ENCODE results near the gene VAV3. TPM values are rescaled to one million over a fixed set of nuclear protein-coding genes. Genes with fewer than 3 reads are reported as not detected.

VAV3 gene
- total and polyA plus RNA-seq, 12 donors, result 0.72 to 3.4 (median 1.9) TPM

DNA sequence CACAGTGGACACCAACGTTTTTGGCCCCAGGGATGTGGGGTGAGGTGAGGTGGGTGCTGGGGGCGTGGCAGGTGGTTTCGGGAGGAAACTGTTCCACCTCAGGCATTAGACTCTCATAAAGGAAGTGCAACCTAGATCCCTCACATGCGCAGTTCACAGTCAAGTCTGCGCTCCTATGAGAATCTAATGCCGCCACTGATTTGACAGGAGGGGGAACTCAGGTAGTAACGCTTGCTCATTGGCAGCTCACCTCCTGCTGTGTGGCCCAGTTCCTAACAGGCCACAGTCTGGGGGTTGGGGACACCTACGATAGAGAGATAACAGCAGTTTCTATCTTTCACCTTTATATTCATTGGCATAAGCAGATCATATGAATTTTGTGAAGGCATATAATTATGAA is 347.1 kb downstream of the VAV3 start:
- TF ChIP-seq, protein P1, sequence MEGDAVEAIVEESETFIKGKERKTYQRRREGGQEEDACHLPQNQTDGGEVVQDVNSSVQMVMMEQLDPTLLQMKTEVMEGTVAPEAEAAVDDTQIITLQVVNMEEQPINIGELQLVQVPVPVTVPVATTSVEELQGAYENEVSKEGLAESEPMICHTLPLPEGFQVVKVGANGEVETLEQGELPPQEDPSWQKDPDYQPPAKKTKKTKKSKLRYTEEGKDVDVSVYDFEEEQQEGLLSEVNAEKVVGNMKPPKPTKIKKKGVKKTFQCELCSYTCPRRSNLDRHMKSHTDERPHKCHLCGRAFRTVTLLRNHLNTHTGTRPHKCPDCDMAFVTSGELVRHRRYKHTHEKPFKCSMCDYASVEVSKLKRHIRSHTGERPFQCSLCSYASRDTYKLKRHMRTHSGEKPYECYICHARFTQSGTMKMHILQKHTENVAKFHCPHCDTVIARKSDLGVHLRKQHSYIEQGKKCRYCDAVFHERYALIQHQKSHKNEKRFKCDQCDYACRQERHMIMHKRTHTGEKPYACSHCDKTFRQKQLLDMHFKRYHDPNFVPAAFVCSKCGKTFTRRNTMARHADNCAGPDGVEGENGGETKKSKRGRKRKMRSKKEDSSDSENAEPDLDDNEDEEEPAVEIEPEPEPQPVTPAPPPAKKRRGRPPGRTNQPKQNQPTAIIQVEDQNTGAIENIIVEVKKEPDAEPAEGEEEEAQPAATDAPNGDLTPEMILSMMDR (IDR thresholded peaks at IDR 0.05), result no peak
- Histone ChIP-seq H3K9me3 (peaks cover 0 to 27% (median 6%) of the 10 kb centered on the region in 11 donors), H3K4me1 (no peaks in the 10 kb centered on the region), H3K27ac (no peak overlapping the region), H3K27me3 (no peaks in the 10 kb centered on the region), H3K36me3 (peaks cover 0 to 25% (median 0%) of the 10 kb centered on the region in 9 donors), H3K4me3 (no peak overlapping the region)
- ATAC-seq, result no peak
- DNase-seq, result no peak
- 81 to 84% methylated on average over 8 of the region's 8 CpGs for WGBS, 2 donors
- intact Hi-C loops (cut with DNase I), result no loop called here

DNA sequence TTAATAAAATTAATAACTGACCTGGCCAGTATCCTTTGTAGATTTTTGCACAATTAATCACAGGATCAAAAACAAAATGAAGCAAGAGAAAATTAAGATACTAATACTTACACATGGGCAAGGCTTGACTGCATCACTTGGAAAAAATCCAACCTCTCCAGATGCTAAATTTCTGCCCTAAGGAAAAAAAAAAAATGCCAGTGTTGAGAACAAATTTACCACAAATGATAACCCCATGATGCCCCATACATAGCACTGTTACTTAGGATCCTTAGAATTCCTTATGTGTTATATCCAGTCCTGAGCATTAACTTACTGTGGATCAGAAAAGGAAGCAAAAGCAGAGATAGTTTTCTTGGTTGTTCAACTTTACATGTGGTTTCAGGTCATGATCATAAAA is 347.5 kb downstream of the VAV3 start:
- DNase-seq (no peak), ATAC-seq (no peak)
- Histone ChIP-seq H3K9me3 (peaks cover 0 to 32% (median 6%) of the 10 kb centered on the region in 11 donors), H3K4me1 (no peaks in the 10 kb centered on the region), H3K36me3 (peaks cover 0 to 25% (median 0%) of the 10 kb centered on the region in 9 donors), H3K27ac (no peak overlapping the region), H3K4me3 (no peak overlapping the region), H3K27me3 (no peaks in the 10 kb centered on the region)
- TF ChIP-seq, protein P1 (IDR thresholded peaks at IDR 0.05), result no peak
- intact Hi-C loops (cut with DNase I), result no loop called here

DNA sequence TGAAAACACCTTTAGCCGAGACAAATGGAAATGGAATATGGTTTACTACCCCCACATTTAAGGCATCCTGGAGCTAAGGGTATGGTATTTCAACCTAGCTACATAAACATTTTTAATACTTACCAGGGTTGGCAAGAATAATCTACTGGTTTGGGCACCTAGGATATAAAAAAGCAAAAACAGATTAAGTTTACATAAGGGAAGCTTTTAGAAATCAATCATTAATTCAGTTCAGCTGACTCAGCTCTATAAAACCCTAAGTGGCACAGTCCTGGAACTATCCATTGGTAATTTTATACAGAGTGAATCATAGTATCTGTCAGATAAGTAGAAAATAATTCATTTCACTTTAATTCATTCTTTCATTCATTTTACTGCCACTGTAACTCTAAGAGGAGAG is 355.2 kb downstream of the VAV3 start:
- Histone ChIP-seq H3K4me1 (no peaks in the 10 kb centered on the region), H3K4me3 (no peak overlapping the region), H3K36me3 (peaks cover 0 to 6% (median 0%) of the 10 kb centered on the region in 9 donors), H3K27ac (no peak overlapping the region), H3K27me3 (no peaks in the 10 kb centered on the region), H3K9me3 (peaks cover 0 to 37% (median 9%) of the 10 kb centered on the region in 11 donors)
- TF ChIP-seq, protein P1 (IDR thresholded peaks at IDR 0.05), result no peak
- 88 to 95% methylated on average over 1 of the region's 1 CpG for WGBS, 2 donors
- intact Hi-C loops (cut with DNase I), result no loop called here
- DNase-seq (no peak), ATAC-seq (no peak)

DNA sequence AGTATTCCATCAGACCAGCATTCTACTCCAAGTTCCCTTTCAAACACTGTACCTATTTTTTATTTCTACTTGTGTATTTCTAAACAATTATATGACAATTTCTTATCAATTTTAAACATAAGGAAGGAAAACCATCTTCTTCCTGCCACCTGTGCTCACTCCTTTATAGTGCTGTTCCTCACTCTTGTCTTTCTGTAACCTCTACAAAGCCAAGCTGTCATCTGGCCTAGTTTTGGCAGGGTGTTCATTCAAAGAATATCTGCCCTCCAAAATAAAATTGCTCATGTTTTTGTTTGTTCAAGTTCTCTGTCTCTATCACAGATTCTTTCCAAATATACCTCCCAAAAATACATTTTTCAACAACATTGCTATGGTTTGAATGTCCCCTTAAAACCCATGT is 360.2 kb downstream of the VAV3 start:
- Histone ChIP-seq H3K27ac (no peak overlapping the region), H3K4me3 (no peak overlapping the region), H3K36me3 (peaks cover 0 to 13% (median 0%) of the 10 kb centered on the region in 9 donors), H3K27me3 (no peaks in the 10 kb centered on the region), H3K4me1 (no peaks in the 10 kb centered on the region), H3K9me3 (peaks cover 0 to 10% (median 0%) of the 10 kb centered on the region in 11 donors)
- ATAC-seq (no peak), DNase-seq (no peak)
- intact Hi-C loops (cut with DNase I), result no loop called here
- TF ChIP-seq, protein P1 (IDR thresholded peaks at IDR 0.05), result no peak
